HEK293 (cell line): ENCODE results near the gene CRLF2.

Experiments
- ATF2 ChIP-seq: fragments of 450-650 bp; formaldehyde crosslinking; IDR thresholded peaks from 2 replicates; pipeline ENCODE4 v1.5.1; 2016; ENCODE audit warnings: missing biosample characterization, missing genetic modification characterization, low read depth
- CTCF ChIP-seq: fragments of 450-650 bp; formaldehyde crosslinking; IDR thresholded peaks from 2 replicates; pipeline ENCODE4 v1.5.1; 2016; ENCODE audit warnings: missing biosample characterization, missing genetic modification characterization
- ZFP37 ChIP-seq: fragments of 450-650 bp; formaldehyde crosslinking; IDR thresholded peaks from 2 replicates; pipeline ENCODE4 v1.5.1; 2016; ENCODE audit warnings: missing biosample characterization, missing genetic modification characterization

- TF ChIP-seq CTCF (tag by site-specific recombination) (no peak), ZFP37 (tag by site-specific recombination) (no peak), ATF2 (tag by site-specific recombination) (no peak)
Measured at GRCh38 chrX:1252861-1253260, 40.4 kb upstream of the CRLF2 start.
